CD4-positive, alpha-beta memory T cell (primary cell): ENCODE data around the gene BRIP1. TPM values are rescaled to one million over a fixed set of nuclear protein-coding genes. Genes with fewer than 3 reads are reported as not detected.
"Not testable (repeated sequence)": the region's sequence is repeated elsewhere in the genome, so short reads cannot be mapped to it uniquely, and the experiment has no call there.

Experiments used
- CTCF ChIA-PET: fragments of 350-600 bp; sonication (Branson Sonifier 250); formaldehyde crosslinking; loops from one replicate; lab custom pipeline; 2021; ENCODE audit warnings: inconsistent platforms; ENCODE audit not compliant: partially characterized antibody; lab: Charles Lee
- POLR2A ChIA-PET: fragments of 350-600 bp; sonication (Branson Sonifier 250); formaldehyde crosslinking; loops from one replicate; lab custom pipeline; 2021; ENCODE audit not compliant: partially characterized antibody; lab: Charles Lee
- DNase-seq, 5 donors: peaks; one replicate each; pipeline versions ENCODE4 v3.0.0 to v3.0.0-alpha.2; 2020 to 2022; ENCODE audit warnings: mixed read lengths in 1 of 5
- H3K27ac ChIP-seq: one replicate; pipeline ENCODE4 v1.7.0; 2013; ENCODE audit warnings: low read depth, low read length
- H3K27me3 ChIP-seq: 2 replicates; pipeline ENCODE4 v1.7.0; 2013; ENCODE audit warnings: mild to moderate bottlenecking, low read length, moderate library complexity; ENCODE audit not compliant: insufficient read depth
- H3K36me3 ChIP-seq: 2 replicates; pipeline ENCODE4 v1.7.0; 2013; ENCODE audit warnings: mild to moderate bottlenecking, low read length, moderate library complexity; ENCODE audit not compliant: insufficient read depth
- H3K4me1 ChIP-seq: 2 replicates; pipeline ENCODE4 v1.7.0; 2013; ENCODE audit warnings: mild to moderate bottlenecking, low read length, moderate library complexity; ENCODE audit not compliant: insufficient read depth
- H3K4me3 ChIP-seq, 2 donors: one replicate each; pipeline ENCODE4 v1.7.0; 2013; ENCODE audit warnings: low read length in 2 of 2, mild to moderate bottlenecking in 1 of 2
- H3K9me3 ChIP-seq, 2 donors: one replicate each; pipeline ENCODE4 v1.7.0; 2013; ENCODE audit warnings: low read length in 2 of 2, control low read depth in 1 of 2; ENCODE audit not compliant: control insufficient read depth in 1 of 2
- H3K27ac Mint-ChIP-seq, 7 donors: one replicate each; pipeline ENCODE4 v1.8.0; 2020 to 2021; ENCODE audit warnings: mixed read lengths in 7 of 7, mild to moderate bottlenecking in 6 of 7, inconsistent platforms in 3 of 7, moderate library complexity in 3 of 7
- H3K27me3 Mint-ChIP-seq, 2 donors: one replicate each; pipeline ENCODE4 v1.8.0; 2020 to 2021; ENCODE audit warnings: mixed read lengths in 2 of 2
- H3K36me3 Mint-ChIP-seq, 2 donors: one replicate each; pipeline ENCODE4 v1.8.0; 2020 to 2021; ENCODE audit warnings: mixed read lengths in 2 of 2, inconsistent platforms in 1 of 2, mild to moderate bottlenecking in 1 of 2
- H3K4me1 Mint-ChIP-seq, 4 donors: one replicate each; pipeline ENCODE4 v1.8.0; 2020 to 2021; ENCODE audit warnings: mixed read lengths in 4 of 4, mild to moderate bottlenecking in 1 of 4
- H3K4me3 Mint-ChIP-seq, 8 donors: one replicate each; pipeline ENCODE4 v1.8.0; 2020 to 2021; ENCODE audit warnings: mixed read lengths in 8 of 8, mild to moderate bottlenecking in 7 of 8, moderate library complexity in 6 of 8, inconsistent platforms in 3 of 8
- H3K9me3 Mint-ChIP-seq, 8 donors: one replicate each; pipeline ENCODE4 v1.8.0; 2020 to 2021; ENCODE audit warnings: mixed read lengths in 8 of 8, mild to moderate bottlenecking in 5 of 8, inconsistent platforms in 3 of 8, moderate library complexity in 1 of 8
- intact Hi-C: fragments of 100-400 bp; cut with micrococcal nuclease; formaldehyde crosslinking; loops from one replicate; pipeline ENCODE4 v1.15.1; 2023
- polyA plus RNA-seq, 2 donors: library from polyadenylated mRNA; unstranded; fragments of 300-500 nt; fragmentation: Illumina TruSeq; gene quantifications; one replicate each; pipeline ENCODE4 v1.2.3, GENCODE V29; 2021
- total RNA-seq, 2 experiments: library from RNA; stranded (reverse); gene quantifications; one replicate each; pipeline ENCODE4 v1.2.3, GENCODE V29; 2021

Gene BRIP1
- total and polyA plus RNA-seq, 4 experiments from 2014 or later: 0.31 to 1.7 (median 1.3) TPM

DNA sequence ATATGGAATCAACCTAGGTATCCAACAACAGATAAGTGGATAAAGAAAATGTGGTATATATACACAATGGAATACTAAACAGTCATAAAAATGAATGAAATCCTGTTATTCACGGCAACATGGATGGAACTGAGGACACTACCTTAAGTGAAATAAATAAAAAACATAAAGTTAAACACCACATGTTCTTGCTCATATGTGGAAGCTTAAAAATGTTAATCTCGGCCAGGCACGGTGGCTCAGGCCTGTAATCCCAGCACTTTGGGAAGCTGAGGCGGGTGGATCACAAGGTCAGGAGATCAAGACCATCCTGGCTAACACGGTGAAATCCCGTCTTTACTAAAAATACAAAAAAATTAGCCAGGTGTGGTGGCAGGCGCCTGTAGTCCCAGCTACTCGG is 144.1 kb downstream of the BRIP1 start:
- Mint-ChIP-seq H3K36me3 (peaks cover 14 to 26% of the 10 kb centered on the region in 2 donors), H3K9me3 (peaks cover 0 to 33% (median 27%) of the 10 kb centered on the region in 8 donors)
- H3K36me3 ChIP-seq, H3K4me3 Mint-ChIP-seq, H3K4me1 ChIP-seq, H3K27ac Mint-ChIP-seq, H3K27ac ChIP-seq, H3K4me3 ChIP-seq, intact Hi-C loops, DNase-seq, H3K27me3 ChIP-seq, H3K27me3 Mint-ChIP-seq, H3K9me3 ChIP-seq, H3K4me1 Mint-ChIP-seq: not testable (repeated sequence)
- ChIA-PET POLR2A (interaction anchor here (0.6 kb wide), 1 partner anchor 13 kb away, joined by 3 read pairs; no protein-coding TSS in a partner anchor), CTCF (interaction anchor here (0.6 kb wide), 1 partner anchor 69 kb away, joined by 3 read pairs; no protein-coding TSS in a partner anchor)

DNA sequence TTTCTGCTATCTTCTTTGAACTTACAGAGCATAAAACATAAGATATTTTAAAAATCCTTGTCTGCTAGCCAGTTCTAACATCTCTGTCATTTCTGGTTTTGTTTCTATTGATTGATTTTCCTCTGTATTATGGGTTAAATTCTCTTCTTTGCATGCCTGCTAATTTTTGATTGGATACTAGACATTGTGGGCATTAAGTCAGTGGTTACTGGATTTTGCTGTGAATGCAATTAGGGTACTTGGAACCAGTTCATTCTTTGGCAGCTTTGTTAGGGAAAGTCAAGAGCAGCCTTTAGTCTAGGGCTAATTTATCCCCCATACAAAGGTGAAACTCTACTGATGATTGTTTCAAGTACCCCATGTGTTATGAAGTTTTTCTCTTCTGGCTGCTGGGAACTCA is 145.3 kb downstream of the BRIP1 start:
- Histone ChIP-seq H3K27me3 (no peaks in the 10 kb centered on the region), H3K4me3 (no peak overlapping the region), H3K9me3 (no peaks in the 10 kb centered on the region), H3K4me1 (no peaks in the 10 kb centered on the region), H3K27ac (no peak overlapping the region), H3K36me3 (no peaks in the 10 kb centered on the region)
- H3K4me3 Mint-ChIP-seq: no peak overlapping the region
- H3K27me3 Mint-ChIP-seq: no peaks in the 10 kb centered on the region
- H3K36me3 Mint-ChIP-seq: peaks cover 15 to 26% of the 10 kb centered on the region in 2 donors
- ChIA-PET CTCF (interaction anchor here (0.9 kb wide), 1 partner anchor 11 kb away, joined by 3 read pairs; no protein-coding TSS in a partner anchor), POLR2A (no interaction called here)
- no peak for DNase-seq
- H3K4me1 Mint-ChIP-seq: no peaks in the 10 kb centered on the region
- intact Hi-C loops: no loop called here
- peaks cover 0 to 33% (median 27%) of the 10 kb centered on the region in 8 donors for H3K9me3 Mint-ChIP-seq
- H3K27ac Mint-ChIP-seq: no peak overlapping the region

DNA sequence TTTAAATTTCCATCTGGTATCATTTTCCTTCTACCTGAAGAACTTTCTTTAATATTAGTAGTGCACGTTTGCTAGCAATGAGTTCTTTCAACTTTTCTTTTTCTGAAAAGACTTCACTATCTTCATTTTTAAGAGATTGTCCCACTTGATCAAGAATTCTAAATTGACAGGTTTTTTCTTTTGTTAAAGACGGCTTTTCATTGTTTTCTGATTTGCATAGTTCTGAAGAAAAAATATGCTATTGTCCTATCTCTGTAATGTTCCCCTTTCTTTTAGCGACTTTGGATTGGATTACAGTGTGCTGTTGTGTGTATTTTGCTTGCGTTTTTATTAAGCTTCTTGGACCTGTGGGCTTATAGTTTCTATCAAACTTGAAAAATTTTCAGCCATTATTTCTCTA is 146.0 kb downstream of the BRIP1 start:
- Mint-ChIP-seq H3K4me3 (no peak overlapping the region), H3K27ac (no peak overlapping the region), H3K9me3 (peaks cover 0 to 33% (median 27%) of the 10 kb centered on the region in 8 donors), H3K27me3 (no peaks in the 10 kb centered on the region), H3K36me3 (peaks cover 14 to 26% of the 10 kb centered on the region in 2 donors), H3K4me1 (no peaks in the 10 kb centered on the region)
- no peaks in the 10 kb centered on the region for H3K27me3 ChIP-seq
- POLR2A ChIA-PET: no interaction called here
- H3K27ac ChIP-seq: no peak overlapping the region
- no peak for DNase-seq
- intact Hi-C loops: no loop called here
- CTCF ChIA-PET: no interaction called here
- no peak overlapping the region for H3K4me3 ChIP-seq
- H3K4me1 ChIP-seq: no peaks in the 10 kb centered on the region
- no peaks in the 10 kb centered on the region for H3K36me3 ChIP-seq
- H3K9me3 ChIP-seq: no peaks in the 10 kb centered on the region

DNA sequence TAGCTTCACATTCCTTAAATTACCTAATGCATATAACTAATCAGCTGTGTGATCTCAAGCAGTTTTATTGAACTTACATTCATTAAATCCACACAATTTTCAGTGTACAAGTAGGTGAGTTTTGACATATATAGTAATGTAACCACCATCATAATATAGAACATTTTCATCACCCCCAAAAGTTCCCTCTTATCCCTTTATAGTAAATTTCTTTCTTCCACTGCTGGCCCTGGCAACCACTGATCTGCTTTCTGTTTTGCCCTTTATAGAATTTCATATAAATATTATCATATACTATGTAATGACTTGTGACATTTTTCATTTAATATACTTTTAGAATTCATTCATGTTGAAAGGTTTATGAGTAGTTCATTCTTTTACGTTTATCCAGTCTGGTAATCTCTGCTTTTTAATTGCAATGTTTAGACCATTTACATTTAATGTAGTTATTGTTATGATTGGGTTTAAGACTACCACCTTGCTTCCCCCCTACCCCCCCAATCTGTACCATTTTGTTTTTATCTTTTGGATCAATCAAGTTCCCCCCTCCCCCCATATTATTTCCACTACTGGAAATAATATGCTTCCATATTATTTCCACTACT is 147.0 kb downstream of the BRIP1 start:
- no peaks in the 10 kb centered on the region for H3K4me1 Mint-ChIP-seq
- Histone ChIP-seq H3K4me1 (no peaks in the 10 kb centered on the region), H3K27ac (no peak overlapping the region), H3K9me3 (no peaks in the 10 kb centered on the region), H3K4me3 (no peak overlapping the region), H3K36me3 (no peaks in the 10 kb centered on the region), H3K27me3 (no peaks in the 10 kb centered on the region)
- H3K9me3 Mint-ChIP-seq: peaks cover 0 to 33% (median 27%) of the 10 kb centered on the region in 8 donors
- H3K27ac Mint-ChIP-seq: no peak overlapping the region
- intact Hi-C loops: no loop called here
- CTCF ChIA-PET: no interaction called here
- POLR2A ChIA-PET: no interaction called here
- peaks cover 14 to 27% of the 10 kb centered on the region in 2 donors for H3K36me3 Mint-ChIP-seq
- H3K27me3 Mint-ChIP-seq: no peaks in the 10 kb centered on the region
- no peak overlapping the region for H3K4me3 Mint-ChIP-seq
- no peak for DNase-seq

DNA sequence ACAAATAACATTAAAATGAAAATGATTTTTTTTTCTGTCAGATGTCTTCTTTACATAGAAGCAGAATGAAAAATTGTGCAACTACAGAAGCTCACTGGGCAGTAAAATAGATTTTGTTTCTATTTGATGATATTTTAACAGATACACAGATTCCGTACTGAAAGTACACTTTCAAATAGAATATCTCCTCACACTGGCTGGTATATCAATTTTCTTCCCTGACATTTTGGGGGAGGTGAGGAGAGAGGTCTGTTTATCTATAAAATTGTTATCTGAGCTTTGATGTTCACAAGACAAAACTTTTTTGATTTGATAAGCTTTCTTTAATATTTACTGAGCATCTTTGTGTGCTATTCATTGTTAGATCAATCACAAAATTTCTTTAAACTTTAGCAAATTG is 148.0 kb downstream of the BRIP1 start:
- DNase-seq: no peak
- H3K36me3 Mint-ChIP-seq: peaks cover 14 to 34% of the 10 kb centered on the region in 2 donors
- H3K9me3 Mint-ChIP-seq: peaks cover 0 to 33% (median 27%) of the 10 kb centered on the region in 8 donors
- Histone ChIP-seq H3K27me3 (no peaks in the 10 kb centered on the region), H3K36me3 (no peaks in the 10 kb centered on the region), H3K4me3 (no peak overlapping the region), H3K9me3 (no peaks in the 10 kb centered on the region), H3K27ac (no peak overlapping the region), H3K4me1 (no peaks in the 10 kb centered on the region)
- CTCF ChIA-PET: no interaction called here
- no peaks in the 10 kb centered on the region for H3K27me3 Mint-ChIP-seq
- H3K4me3 Mint-ChIP-seq: no peak overlapping the region
- POLR2A ChIA-PET: no interaction called here
- no peak overlapping the region for H3K27ac Mint-ChIP-seq
- no peaks in the 10 kb centered on the region for H3K4me1 Mint-ChIP-seq
- intact Hi-C loops: no loop called here

DNA sequence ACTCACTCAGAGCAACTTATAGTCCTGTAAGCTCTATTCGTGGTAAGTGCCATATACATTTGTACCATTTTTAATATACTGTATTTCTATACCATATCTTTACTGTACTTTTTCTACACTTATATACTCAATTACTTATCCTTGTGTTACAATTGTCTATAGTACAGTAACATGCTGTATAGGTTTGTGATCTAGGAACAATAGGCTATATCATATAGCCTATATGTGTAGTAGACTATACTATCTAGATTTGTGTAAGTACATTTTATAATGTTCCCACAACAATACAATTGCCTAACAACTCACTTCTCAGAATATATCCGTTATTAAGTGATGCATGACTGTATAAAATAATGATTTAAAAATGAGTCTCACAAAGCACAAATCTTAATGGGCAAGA is 149.0 kb downstream of the BRIP1 start:
- no peaks in the 10 kb centered on the region for H3K27me3 Mint-ChIP-seq
- no peaks in the 10 kb centered on the region for H3K27me3 ChIP-seq
- peaks cover 15 to 32% of the 10 kb centered on the region in 2 donors for H3K36me3 Mint-ChIP-seq
- H3K9me3 Mint-ChIP-seq: peaks cover 0 to 31% (median 24%) of the 10 kb centered on the region in 8 donors
- intact Hi-C loops: no loop called here
- CTCF ChIA-PET: interaction anchor here (0.5 kb wide), 1 partner anchor 1219 kb away, joined by 4 read pairs; no protein-coding TSS in a partner anchor
- no peaks in the 10 kb centered on the region for H3K36me3 ChIP-seq
- no peaks in the 10 kb centered on the region for H3K4me1 Mint-ChIP-seq
- H3K27ac Mint-ChIP-seq: no peak overlapping the region
- no peaks in the 10 kb centered on the region for H3K4me1 ChIP-seq
- no peak overlapping the region for H3K4me3 Mint-ChIP-seq
- no peak overlapping the region for H3K4me3 ChIP-seq
- DNase-seq: no peak
- no peaks in the 10 kb centered on the region for H3K9me3 ChIP-seq
- no peak overlapping the region for H3K27ac ChIP-seq
- POLR2A ChIA-PET: no interaction called here

DNA sequence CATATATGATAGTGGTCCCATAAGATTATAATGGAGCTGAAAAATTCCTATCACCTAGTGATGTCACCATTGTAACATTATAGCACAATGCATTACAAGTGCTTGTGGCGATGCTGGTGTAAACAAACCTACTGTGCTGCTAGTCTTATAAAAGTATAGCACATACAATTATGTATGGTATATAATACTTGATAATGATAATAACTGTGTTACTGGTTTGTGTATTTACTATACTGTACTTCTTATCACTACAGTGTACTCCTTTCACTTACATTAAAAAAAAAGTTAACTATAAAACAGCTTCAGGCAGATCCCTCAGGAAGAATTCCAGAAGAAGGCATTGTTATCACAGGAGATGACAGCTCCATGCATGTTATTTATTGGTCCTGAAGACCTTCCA is 150.3 kb downstream of the BRIP1 start:
- Histone ChIP-seq H3K27me3 (no peaks in the 10 kb centered on the region), H3K4me3 (no peak overlapping the region), H3K4me1 (no peaks in the 10 kb centered on the region), H3K36me3 (no peaks in the 10 kb centered on the region), H3K27ac (no peak overlapping the region), H3K9me3 (no peaks in the 10 kb centered on the region)
- no peaks in the 10 kb centered on the region for H3K4me1 Mint-ChIP-seq
- peaks cover 0 to 23% (median 18%) of the 10 kb centered on the region in 8 donors for H3K9me3 Mint-ChIP-seq
- H3K36me3 Mint-ChIP-seq: peaks cover 12 to 31% of the 10 kb centered on the region in 2 donors
- no peaks in the 10 kb centered on the region for H3K27me3 Mint-ChIP-seq
- no peak for DNase-seq
- intact Hi-C loops: no loop called here
- POLR2A ChIA-PET: no interaction called here
- CTCF ChIA-PET: no interaction called here
- no peak overlapping the region for H3K27ac Mint-ChIP-seq
- no peak overlapping the region for H3K4me3 Mint-ChIP-seq
